ENCODE data around the gene PLSCR5. TPM values are rescaled to one million over a fixed set of nuclear protein-coding genes. Genes with fewer than 3 reads are reported as not detected.
A peak's percentile ranks its signal among the peaks of the same experiment; 100 is the strongest.

PLSCR5 gene
- total RNA-seq, 6 experiments from 2014 or later, result not detected

DNA sequence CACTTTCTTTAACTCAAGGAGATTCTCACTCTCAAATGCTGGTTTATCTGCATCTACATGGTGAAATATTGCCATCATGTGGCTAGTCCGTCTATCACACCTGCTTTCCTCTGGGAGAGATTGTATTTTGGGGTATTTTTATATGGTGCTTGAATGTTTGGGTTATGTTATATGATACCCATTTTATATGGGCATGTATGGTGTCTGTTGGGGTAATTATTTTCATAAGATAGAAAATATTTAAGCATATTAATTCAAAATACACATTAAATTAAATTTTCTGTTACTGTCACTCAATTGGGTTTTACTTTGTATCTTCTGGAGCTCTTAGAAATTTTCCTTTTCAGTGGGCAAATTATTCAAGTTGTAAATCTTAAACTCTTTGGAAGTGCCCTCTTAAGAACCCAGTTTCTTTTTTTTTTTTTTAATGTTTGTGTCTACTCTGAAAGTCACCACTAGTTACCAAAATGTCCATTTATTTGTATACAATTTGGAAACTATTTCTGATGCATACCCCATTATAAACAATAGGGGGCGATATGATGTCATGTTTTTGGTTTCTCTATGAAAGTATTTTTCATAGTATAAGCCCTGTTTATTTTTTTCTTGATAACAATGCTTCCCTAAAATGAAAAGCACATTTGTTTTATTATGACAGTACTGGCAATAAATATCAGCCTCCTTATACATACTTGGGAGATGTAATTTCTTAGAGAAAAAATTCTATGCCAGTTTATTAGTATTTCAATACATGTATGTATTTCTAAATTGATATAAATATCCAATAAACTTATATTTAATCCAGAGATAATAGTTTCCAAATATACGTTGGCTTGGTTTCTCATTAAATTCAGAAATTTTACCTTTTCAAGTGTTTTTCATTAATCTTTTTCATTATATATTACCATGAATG is 36.1 kb upstream of the PLSCR5 start:
- Histone ChIP-seq H3K9me3 (no peaks in the 10 kb centered on the region), H3K36me3 (no peaks in the 10 kb centered on the region), H3K27ac (no peak overlapping the region), H3K4me3 (no peak overlapping the region), H3K4me1 (no peaks in the 10 kb centered on the region), H3K27me3 (no peaks in the 10 kb centered on the region)
- no peak for DNase-seq
- ATAC-seq, result peak; percentile 77 to 85 (median 84)
- TF ChIP-seq, protein P1, sequence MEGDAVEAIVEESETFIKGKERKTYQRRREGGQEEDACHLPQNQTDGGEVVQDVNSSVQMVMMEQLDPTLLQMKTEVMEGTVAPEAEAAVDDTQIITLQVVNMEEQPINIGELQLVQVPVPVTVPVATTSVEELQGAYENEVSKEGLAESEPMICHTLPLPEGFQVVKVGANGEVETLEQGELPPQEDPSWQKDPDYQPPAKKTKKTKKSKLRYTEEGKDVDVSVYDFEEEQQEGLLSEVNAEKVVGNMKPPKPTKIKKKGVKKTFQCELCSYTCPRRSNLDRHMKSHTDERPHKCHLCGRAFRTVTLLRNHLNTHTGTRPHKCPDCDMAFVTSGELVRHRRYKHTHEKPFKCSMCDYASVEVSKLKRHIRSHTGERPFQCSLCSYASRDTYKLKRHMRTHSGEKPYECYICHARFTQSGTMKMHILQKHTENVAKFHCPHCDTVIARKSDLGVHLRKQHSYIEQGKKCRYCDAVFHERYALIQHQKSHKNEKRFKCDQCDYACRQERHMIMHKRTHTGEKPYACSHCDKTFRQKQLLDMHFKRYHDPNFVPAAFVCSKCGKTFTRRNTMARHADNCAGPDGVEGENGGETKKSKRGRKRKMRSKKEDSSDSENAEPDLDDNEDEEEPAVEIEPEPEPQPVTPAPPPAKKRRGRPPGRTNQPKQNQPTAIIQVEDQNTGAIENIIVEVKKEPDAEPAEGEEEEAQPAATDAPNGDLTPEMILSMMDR (IDR thresholded peaks at IDR 0.05), result peak; percentile 44 to 46 (median 46)
- TF ChIP-seq POLR2A (IDR thresholded peaks at IDR 0.05), result no peak
- WGBS (ENCODE audit: insufficient coverage, low coverage, low lambda C conversion rate, missing lambda C conversion rate), result 9% methylated on average over 3 of the region's 3 CpGs
- intact Hi-C loops (cut with DNase I), result no loop called here

DNA sequence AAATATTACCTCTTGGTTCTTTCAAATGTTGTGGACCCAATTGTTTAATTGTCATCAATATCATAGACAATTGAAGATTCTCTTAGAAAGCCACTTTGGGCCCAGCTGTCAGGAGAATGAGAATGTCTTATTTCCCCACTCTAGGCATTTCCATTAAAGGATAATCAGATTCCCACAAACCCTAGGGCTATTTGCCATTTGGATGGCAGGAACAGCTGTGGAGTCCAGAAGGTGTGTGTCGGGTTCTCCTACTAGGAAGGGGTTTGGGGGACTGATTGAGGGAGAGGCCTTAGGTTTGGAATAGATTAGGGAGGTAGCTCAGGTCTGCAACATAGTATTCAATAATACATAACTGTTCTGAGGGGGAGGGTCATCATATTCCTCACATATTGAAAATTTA is 35.2 kb upstream of the PLSCR5 start:
- no peak for DNase-seq
- WGBS (ENCODE audit: insufficient coverage, low coverage, low lambda C conversion rate, missing lambda C conversion rate), result 78% methylated on average over 1 of the region's 1 CpG
- ATAC-seq, result no peak
- intact Hi-C loops (cut with DNase I), result no loop called here
- no peak overlapping the region for H3K27ac ChIP-seq
- H3K4me1 ChIP-seq, result no peaks in the 10 kb centered on the region
- no peak overlapping the region for H3K4me3 ChIP-seq
- TF ChIP-seq POLR2A (IDR thresholded peaks at IDR 0.05), result no peak
- TF ChIP-seq, protein P1 (IDR thresholded peaks at IDR 0.05), result no peak
- no peaks in the 10 kb centered on the region for H3K9me3 ChIP-seq
- H3K36me3 ChIP-seq, result no peaks in the 10 kb centered on the region
- no peaks in the 10 kb centered on the region for H3K27me3 ChIP-seq

DNA sequence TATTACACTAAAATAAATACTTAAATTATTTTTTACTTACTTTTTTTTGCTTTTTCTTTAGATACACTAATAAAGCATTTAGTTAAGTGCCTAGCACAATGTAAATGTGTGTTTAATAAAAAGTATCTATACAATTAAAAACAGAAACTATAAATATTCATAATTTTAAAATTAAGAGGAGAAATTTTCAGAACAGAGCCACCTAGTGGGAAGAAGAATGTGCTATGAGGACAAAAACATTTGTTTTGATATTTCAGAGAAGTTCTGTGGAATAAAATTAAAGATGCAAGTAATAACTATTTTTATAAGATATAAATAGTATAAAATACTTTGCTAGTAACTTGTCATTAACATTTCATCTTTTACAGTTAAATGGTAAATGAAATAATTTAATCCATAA is 33.6 kb upstream of the PLSCR5 start:
- Histone ChIP-seq H3K36me3 (no peaks in the 10 kb centered on the region), H3K4me1 (no peaks in the 10 kb centered on the region), H3K27ac (no peak overlapping the region), H3K9me3 (no peaks in the 10 kb centered on the region), H3K4me3 (no peak overlapping the region), H3K27me3 (no peaks in the 10 kb centered on the region)
- DNase-seq (no peak), ATAC-seq (no peak)
- intact Hi-C loops (cut with DNase I), result no loop called here
- no peak for TF ChIP-seq POLR2A (IDR thresholded peaks at IDR 0.05)
- TF ChIP-seq, protein P1 (IDR thresholded peaks at IDR 0.05), result peak; percentile 30 to 52 (median 44)

DNA sequence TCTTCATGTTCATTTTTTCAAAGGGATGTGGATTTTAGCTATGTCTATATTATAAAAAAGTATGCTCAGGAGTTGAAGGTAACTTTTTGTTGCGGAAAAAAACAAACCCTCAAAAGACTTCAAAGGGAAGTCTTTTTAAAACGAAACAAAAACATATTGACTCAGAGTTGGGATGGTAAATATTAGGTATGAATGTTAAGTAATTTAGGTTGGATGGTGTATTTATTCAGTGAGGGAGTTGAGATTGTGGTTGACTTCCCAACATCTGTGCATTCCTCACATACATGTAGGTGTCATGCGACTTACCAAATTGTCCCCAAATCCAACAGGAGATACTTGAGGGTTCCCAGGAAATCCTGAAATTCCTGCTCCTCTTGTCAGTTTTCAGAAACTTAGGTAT is 32.7 kb upstream of the PLSCR5 start:
- Histone ChIP-seq H3K36me3 (no peaks in the 10 kb centered on the region), H3K9me3 (no peaks in the 10 kb centered on the region), H3K4me1 (no peaks in the 10 kb centered on the region), H3K4me3 (no peak overlapping the region), H3K27ac (no peak overlapping the region), H3K27me3 (no peaks in the 10 kb centered on the region)
- DNase-seq (no peak), ATAC-seq (no peak)
- intact Hi-C loops (cut with DNase I), result no loop called here
- TF ChIP-seq, protein P1 (IDR thresholded peaks at IDR 0.05), result no peak
- TF ChIP-seq POLR2A (IDR thresholded peaks at IDR 0.05), result no peak
- WGBS (ENCODE audit: insufficient coverage, low coverage, low lambda C conversion rate, missing lambda C conversion rate), result 53% methylated on average over 3 of the region's 3 CpGs
